Adipocyte (in vitro differentiated cells): Measurements from ENCODE around the gene HSF2.
"Not testable (repeated sequence)": the region's sequence is repeated elsewhere in the genome, so short reads cannot be mapped to it uniquely, and the experiment has no call there.

Experiments
- DNase-seq: peaks from one replicate; pipeline ENCODE4 v3.0.0-alpha.2; 2015; ENCODE audit warnings: low read depth
- H3K27me3 ChIP-seq: replicated peaks from 2 replicates; pipeline ENCODE4 v1.7.0; 2013; ENCODE audit warnings: mild to moderate bottlenecking, low read length, moderate library complexity; ENCODE audit not compliant: control insufficient read depth, insufficient read depth
- H3K36me3 ChIP-seq: 2 replicates; pipeline ENCODE4 v1.7.0; 2013; ENCODE audit warnings: low read length, mild to moderate bottlenecking, moderate library complexity; ENCODE audit not compliant: control insufficient read depth, insufficient read depth, severe bottlenecking
- H3K4me1 ChIP-seq: 2 replicates; pipeline ENCODE4 v1.7.0; 2013; ENCODE audit warnings: mild to moderate bottlenecking, low read length, moderate library complexity; ENCODE audit not compliant: control insufficient read depth, insufficient read depth
- H3K4me3 ChIP-seq: 2 replicates; pipeline ENCODE4 v1.7.0; 2013; ENCODE audit warnings: mild to moderate bottlenecking, low read length, moderate library complexity
- H3K9ac ChIP-seq: 2 replicates; pipeline ENCODE4 v1.7.0; 2013; ENCODE audit warnings: mild to moderate bottlenecking, low read length, moderate library complexity
- H3K9me3 ChIP-seq: 2 replicates; pipeline ENCODE4 v1.7.0; 2013; ENCODE audit warnings: mild to moderate bottlenecking, low read length, moderate library complexity; ENCODE audit not compliant: control insufficient read depth

Gene HSF2

GRCh38 chr6:122455116-122455515 lies 55.7 kb downstream of the HSF2 start:
- DNase-seq, H3K27me3 ChIP-seq, H3K9me3 ChIP-seq, H3K9ac ChIP-seq, H3K4me3 ChIP-seq: not testable (repeated sequence)
- H3K4me1 ChIP-seq = peaks cover 20% of the 10 kb centered on the region
- peaks cover 83% of the 10 kb centered on the region for H3K36me3 ChIP-seq

- DNase-seq = no peak
- no peak overlapping the region for H3K4me3 ChIP-seq
- H3K4me1 ChIP-seq = peaks cover 20% of the 10 kb centered on the region
- H3K9me3 ChIP-seq = no peaks in the 10 kb centered on the region
- H3K9ac ChIP-seq = no peak overlapping the region
- H3K27me3 ChIP-seq = no peaks in the 10 kb centered on the region
- peaks cover 59% of the 10 kb centered on the region for H3K36me3 ChIP-seq
Observed at GRCh38 chr6:122458087-122458486, 58.6 kb downstream of the HSF2 start.

DNA sequence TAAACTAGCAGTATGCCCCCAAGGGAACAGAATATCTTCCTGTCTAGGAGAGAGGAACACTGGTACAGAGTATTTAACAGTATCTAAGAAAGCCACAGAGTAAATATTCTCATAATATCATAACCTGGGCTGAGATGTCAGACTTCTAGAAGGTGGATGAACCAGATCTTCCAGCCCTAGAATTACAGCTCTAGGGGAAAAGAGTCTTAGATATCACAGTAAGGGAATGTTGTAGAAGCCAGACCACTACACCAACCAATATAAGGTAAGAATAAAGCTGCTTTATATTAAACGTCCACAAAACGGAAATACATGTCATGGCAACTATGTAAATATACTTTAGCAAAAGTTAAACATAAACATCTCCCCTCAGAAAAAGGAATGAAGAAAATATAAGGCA lies 59.8 kb downstream of the HSF2 start:
- DNase-seq = no peak
- Histone ChIP-seq H3K4me3 (peak overlapping the region; percentile 4), H3K27me3 (no peaks in the 10 kb centered on the region), H3K9me3 (no peaks in the 10 kb centered on the region), H3K9ac (no peak overlapping the region), H3K36me3 (peaks cover 53% of the 10 kb centered on the region), H3K4me1 (peaks cover 20% of the 10 kb centered on the region)

GRCh38 chr6:122459865-122460416 lies 60.5 kb downstream of the HSF2 start:
- not testable (repeated sequence) for H3K9ac ChIP-seq, H3K9me3 ChIP-seq, H3K27me3 ChIP-seq, H3K4me3 ChIP-seq, DNase-seq
- peaks cover 20% of the 10 kb centered on the region for H3K4me1 ChIP-seq
- H3K36me3 ChIP-seq = peaks cover 48% of the 10 kb centered on the region

- no peak for DNase-seq
- H3K27me3 ChIP-seq = no peaks in the 10 kb centered on the region
- no peak overlapping the region for H3K9ac ChIP-seq
- H3K9me3 ChIP-seq = no peaks in the 10 kb centered on the region
- H3K4me3 ChIP-seq = no peak overlapping the region
- peaks cover 19% of the 10 kb centered on the region for H3K4me1 ChIP-seq
- H3K36me3 ChIP-seq = peaks cover 46% of the 10 kb centered on the region
Observed at GRCh38 chr6:122461885-122462284, 62.4 kb downstream of the HSF2 start.

- Histone ChIP-seq H3K36me3 (peaks cover 3% of the 10 kb centered on the region), H3K27me3 (no peaks in the 10 kb centered on the region), H3K9ac (peak within 1 kb of the TSS; percentile 98), H3K4me1 (peaks cover 19% of the 10 kb centered on the region), H3K4me3 (peak within 1 kb of the TSS; percentile 98), H3K9me3 (no peaks in the 10 kb centered on the region)
- peak; percentile 99 for DNase-seq
Observed at GRCh38 chr6:122471107-122472021, 71.9 kb downstream of the HSF2 start, which contains the start of gene SERINC1. SERINC1 (minus strand) TSS chr6:122471807; CDS start chr6:122471737, 70 bp downstream.

- Histone ChIP-seq H3K36me3 (no peaks in the 10 kb centered on the region), H3K4me1 (peaks cover 19% of the 10 kb centered on the region), H3K27me3 (no peaks in the 10 kb centered on the region), H3K9ac (peak overlapping the region; percentile 98), H3K9me3 (no peaks in the 10 kb centered on the region), H3K4me3 (peak overlapping the region; percentile 98)
- no peak for DNase-seq
Observed at GRCh38 chr6:122472022-122472340, 72.5 kb downstream of the HSF2 start.

DNA sequence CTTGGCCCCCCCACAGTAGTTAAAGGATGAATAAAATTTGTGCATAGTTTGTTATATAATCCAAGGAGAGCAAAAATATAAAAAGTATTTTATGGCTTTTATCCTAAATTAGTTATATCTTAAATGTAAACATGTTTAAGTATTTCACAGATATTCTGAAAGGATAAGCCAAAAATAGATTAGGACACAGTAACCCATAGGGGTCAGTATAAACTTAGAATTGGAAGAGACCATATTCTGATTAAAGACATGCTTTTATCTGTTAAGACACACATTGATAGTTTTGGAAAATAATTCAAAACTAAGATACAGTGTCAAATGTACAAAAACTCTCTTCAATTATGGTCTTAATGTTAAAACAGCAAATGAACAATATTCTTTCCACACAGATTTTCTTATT lies 76.7 kb downstream of the HSF2 start:
- no peak overlapping the region for H3K4me3 ChIP-seq
- H3K27me3 ChIP-seq = no peaks in the 10 kb centered on the region
- H3K9me3 ChIP-seq = no peaks in the 10 kb centered on the region
- peak; percentile 68 for DNase-seq
- peaks cover 4% of the 10 kb centered on the region for H3K4me1 ChIP-seq
- no peak overlapping the region for H3K9ac ChIP-seq
- H3K36me3 ChIP-seq = no peaks in the 10 kb centered on the region

- no peak for DNase-seq
- no peaks in the 10 kb centered on the region for H3K36me3 ChIP-seq
- H3K27me3 ChIP-seq = no peaks in the 10 kb centered on the region
- no peak overlapping the region for H3K4me3 ChIP-seq
- H3K9ac ChIP-seq = no peak overlapping the region
- H3K4me1 ChIP-seq = peaks cover 8% of the 10 kb centered on the region
- H3K9me3 ChIP-seq = no peaks in the 10 kb centered on the region
Observed at GRCh38 chr6:122482750-122483080, 83.3 kb downstream of the HSF2 start.
